Transverse colon (tissue), 4 donors: ENCODE data around the gene RPS2. TPM values are rescaled to one million over a fixed set of nuclear protein-coding genes. Genes with fewer than 3 reads are reported as not detected.

Source experiments
- DNase-seq: peaks from one replicate; pipeline ENCODE4 v3.0.0-alpha.2; 2019
- H3K27ac ChIP-seq, 4 donors: fragments of 200-600 bp; sonication (generic); 2 replicates each; pipeline ENCODE4 v1.5.1; 2016 to 2018; ENCODE audit warnings: inconsistent platforms in 4 of 4
- H3K27me3 ChIP-seq: fragments of 200-600 bp; sonication (generic); 2 replicates; pipeline ENCODE4 v1.5.1; 2017; ENCODE audit warnings: inconsistent platforms
- H3K36me3 ChIP-seq, 4 donors: fragments of 200-600 bp; sonication (generic); 2 replicates each; pipeline ENCODE4 v1.5.1; 2017 to 2019; ENCODE audit warnings: inconsistent platforms in 4 of 4
- H3K4me1 ChIP-seq, 4 donors: fragments of 200-600 bp; sonication (generic); 2 replicates each; pipeline ENCODE4 v1.5.1; 2017 to 2020; ENCODE audit warnings: inconsistent platforms in 4 of 4
- H3K4me3 ChIP-seq, 4 donors: fragments of 200-600 bp; sonication (generic); 1 replicate in 1 of 4; 2 replicates in 3 of 4; pipeline versions ENCODE4 v1.5.1 to v1.6.1; 2017 to 2019; ENCODE audit warnings: inconsistent platforms in 4 of 4
- H3K9me3 ChIP-seq, 2 donors: fragments of 200-600 bp; sonication (generic); 2 replicates each; pipeline ENCODE4 v1.5.1; 2017 to 2019; ENCODE audit warnings: inconsistent platforms in 2 of 2
- EP300 ChIP-seq: sonication (generic); formaldehyde crosslinking; IDR thresholded peaks from one replicate; pipeline ENCODE4 v1.6.1; 2017; ENCODE audit warnings: antibody characterized with exemption, low read depth
- POLR2A ChIP-seq: fragments of 450-650 bp; IDR thresholded peaks from one replicate; pipeline ENCODE4 v1.6.1; 2016; ENCODE audit warnings: antibody characterized with exemption, mild to moderate bottlenecking, moderate library complexity
- POLR2AphosphoS5 ChIP-seq, 3 donors: sonication (generic); formaldehyde crosslinking; IDR thresholded peaks; one replicate each; pipeline ENCODE4 v1.6.1; 2016; ENCODE audit warnings: antibody characterized with exemption in 3 of 3
- WGBS, 2 donors: methylation state at CpG; one replicate each; pipeline ENCODE4 v1.1.5; 2018; ENCODE audit warnings: low coverage in 1 of 2; 5-methylcytosine and 5-hydroxymethylcytosine counted together
- in situ Hi-C, 4 donors: fragments of 200-750 bp; cut with MboI; loops; one replicate each; pipeline versions ENCODE4 v1.15.0 to v1.15.1; 2017; ENCODE audit warnings: low sequenced_read_pairs in 3 of 4, low pct_ligation_motif_present in 1 of 4, low pct_unique_long_range_greater_than_20kb in 1 of 4
- intact Hi-C: fragments of 100-400 bp; cut with DNase I; formaldehyde crosslinking; loops from one replicate; pipeline ENCODE4 v1.15.1; 2023; ENCODE audit warnings: low total_unique reads
- total RNA-seq, 4 donors: library from RNA; depleted of rRNA; stranded (reverse); fragments of >200 nt; gene quantifications; one replicate each; pipeline ENCODE4 v1.1.0, GENCODE V29; 2016
- TF ChIP-seq, protein P1 (sequence below), 5 experiments: fragments of 200-600 bp in 3 of 5; fragments of 450-650 bp in 2 of 5; sonication (generic) in 3 of 5; IDR thresholded peaks; 1 replicate in 2 of 5; 2 replicates in 3 of 5; pipeline ENCODE4 v1.5.1; 2016 to 2017; ENCODE audit warnings: antibody characterized with exemption in 5 of 5, inconsistent platforms in 3 of 5, mild to moderate bottlenecking in 2 of 5, moderate library complexity in 1 of 5

The RPS2 gene
- total RNA-seq, 4 donors from 2014 or later, result 896 to 2,085 (median 1,613) TPM

DNA sequence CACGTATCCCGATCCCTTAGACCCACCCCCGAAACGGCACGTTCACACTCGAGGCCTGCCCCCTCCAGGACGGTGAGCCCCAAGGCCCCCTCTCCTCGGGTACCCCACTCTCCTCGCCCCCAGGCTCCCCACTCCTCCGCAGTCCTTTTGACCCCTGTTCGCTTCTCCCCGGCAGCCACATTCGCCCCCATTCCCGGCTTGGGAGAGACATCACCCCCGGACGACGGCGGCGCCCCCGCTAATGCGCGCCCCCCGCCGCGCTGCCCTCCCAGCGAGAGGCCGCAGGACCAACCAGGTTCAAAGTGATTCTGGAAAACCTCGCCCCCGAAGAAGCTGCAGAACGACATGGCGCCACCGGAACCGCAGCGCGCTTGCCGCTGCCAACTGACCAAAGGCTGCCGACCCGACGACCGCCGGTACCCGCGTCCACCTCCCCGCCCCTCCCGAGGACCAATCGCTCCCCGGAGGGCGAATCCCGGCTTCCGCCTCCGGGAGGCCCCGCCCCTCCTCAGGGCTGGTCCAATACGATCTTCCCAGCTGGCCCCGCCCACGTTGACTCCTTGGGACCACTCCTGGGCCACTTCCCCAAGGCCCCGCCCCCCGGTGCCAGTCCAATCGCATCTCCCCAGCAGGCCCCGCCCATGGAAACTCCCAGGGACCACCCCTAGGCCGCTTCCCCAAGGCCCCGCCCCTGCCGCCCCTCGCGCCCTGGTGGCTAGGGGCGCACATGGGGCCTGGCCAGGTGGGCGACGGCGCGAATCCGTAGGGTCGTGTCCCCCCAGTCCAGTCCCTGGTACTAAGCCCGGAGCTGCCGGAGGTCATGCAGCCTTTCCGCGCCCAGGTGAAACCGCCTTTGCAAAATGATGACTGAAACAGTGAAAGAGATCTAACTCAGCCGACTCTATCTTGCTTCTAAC is 21.6 kb downstream of the RPS2 start, which contains the start of gene MSRB1:
TSS of gene MSRB1 (minus strand) at position 390 of the 917 bp plus-strand sequence. CDS start at position 347, 43 bp downstream.
- Histone ChIP-seq H3K27ac (peak within 1 kb of the TSS; percentile 86 to 90 (median 88)), H3K27me3 (no peaks in the 10 kb centered on the region), H3K4me1 (peaks cover 15 to 43% (median 35%) of the 10 kb centered on the region in 4 donors), H3K4me3 (peak within 1 kb of the TSS; percentile 58 to 93 (median 88)), H3K9me3 (no peaks in the 10 kb centered on the region), H3K36me3 (peaks cover 0 to 12% (median 4%) of the 10 kb centered on the region in 4 donors)
- in situ Hi-C loops (no loop called here), intact Hi-C loops (no loop called here)
- 1 to 20% methylated on average over 1 to 59 of the region's 77 CpGs for WGBS, 2 donors
- peak; percentile 100 for DNase-seq
- TF ChIP-seq POLR2A (peak; percentile 95), POLR2AphosphoS5 (IDR thresholded peaks at IDR 0.05) (peak; percentile 98), EP300 (no peak)
- TF ChIP-seq, protein P1, sequence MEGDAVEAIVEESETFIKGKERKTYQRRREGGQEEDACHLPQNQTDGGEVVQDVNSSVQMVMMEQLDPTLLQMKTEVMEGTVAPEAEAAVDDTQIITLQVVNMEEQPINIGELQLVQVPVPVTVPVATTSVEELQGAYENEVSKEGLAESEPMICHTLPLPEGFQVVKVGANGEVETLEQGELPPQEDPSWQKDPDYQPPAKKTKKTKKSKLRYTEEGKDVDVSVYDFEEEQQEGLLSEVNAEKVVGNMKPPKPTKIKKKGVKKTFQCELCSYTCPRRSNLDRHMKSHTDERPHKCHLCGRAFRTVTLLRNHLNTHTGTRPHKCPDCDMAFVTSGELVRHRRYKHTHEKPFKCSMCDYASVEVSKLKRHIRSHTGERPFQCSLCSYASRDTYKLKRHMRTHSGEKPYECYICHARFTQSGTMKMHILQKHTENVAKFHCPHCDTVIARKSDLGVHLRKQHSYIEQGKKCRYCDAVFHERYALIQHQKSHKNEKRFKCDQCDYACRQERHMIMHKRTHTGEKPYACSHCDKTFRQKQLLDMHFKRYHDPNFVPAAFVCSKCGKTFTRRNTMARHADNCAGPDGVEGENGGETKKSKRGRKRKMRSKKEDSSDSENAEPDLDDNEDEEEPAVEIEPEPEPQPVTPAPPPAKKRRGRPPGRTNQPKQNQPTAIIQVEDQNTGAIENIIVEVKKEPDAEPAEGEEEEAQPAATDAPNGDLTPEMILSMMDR (IDR thresholded peaks at IDR 0.05), result no peak

DNA sequence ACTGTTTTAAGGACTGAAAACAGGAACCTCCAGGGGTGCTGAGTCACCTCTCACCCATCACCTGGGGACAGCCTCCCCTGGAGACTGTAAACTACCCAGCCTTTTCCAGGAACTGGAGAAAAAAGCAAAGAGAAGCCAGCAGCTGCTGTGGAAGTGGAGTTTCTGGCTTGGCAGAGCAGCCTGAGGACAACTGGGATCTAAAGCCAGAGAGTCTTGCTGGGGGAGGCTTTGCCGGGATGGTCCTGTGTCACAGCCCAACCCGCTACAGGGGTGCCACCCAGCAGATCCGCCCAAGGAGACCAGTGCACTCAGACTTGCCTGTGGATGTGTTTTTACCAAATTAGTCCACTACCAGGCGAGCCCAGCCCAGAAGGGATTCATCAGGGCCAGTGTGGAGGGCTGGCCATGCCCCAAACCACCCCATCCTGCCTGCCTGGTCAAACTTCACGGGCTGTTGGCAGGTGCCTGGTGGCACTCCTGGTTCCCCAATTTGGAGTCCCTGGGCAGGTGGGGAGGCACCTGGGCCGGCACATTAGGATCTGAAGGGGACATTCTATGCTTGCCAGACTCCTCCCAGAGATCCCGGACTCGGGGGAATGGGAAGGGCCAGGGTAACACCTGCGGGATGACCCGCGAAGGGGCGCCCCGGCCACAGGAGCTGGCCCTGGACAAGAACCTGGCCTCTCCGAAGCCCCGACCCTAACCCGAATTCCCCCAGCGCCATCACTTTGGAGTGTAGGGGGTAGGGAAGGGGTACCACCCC is 22.4 kb downstream of the RPS2 start:
- DNase-seq, result no peak
- 12% methylated on average over 16 of the region's 17 CpGs; no CpG with 5 or more reads in 1 of the 2 donors for WGBS, 2 donors
- Histone ChIP-seq H3K9me3 (no peaks in the 10 kb centered on the region), H3K27me3 (no peaks in the 10 kb centered on the region), H3K36me3 (peaks cover 0 to 17% (median 4%) of the 10 kb centered on the region in 4 donors), H3K4me1 (peaks cover 15 to 43% (median 35%) of the 10 kb centered on the region in 4 donors), H3K4me3 (peak overlapping the region; percentile 58 to 93 (median 88)), H3K27ac (peak overlapping the region; percentile 86 to 90 (median 88))
- in situ Hi-C loops, result no loop called here
- TF ChIP-seq POLR2AphosphoS5 (IDR thresholded peaks at IDR 0.05) (no peak), POLR2A (no peak), EP300 (no peak)
- TF ChIP-seq, protein P1 (IDR thresholded peaks at IDR 0.05), result no peak
- intact Hi-C loops, result no loop called here

DNA sequence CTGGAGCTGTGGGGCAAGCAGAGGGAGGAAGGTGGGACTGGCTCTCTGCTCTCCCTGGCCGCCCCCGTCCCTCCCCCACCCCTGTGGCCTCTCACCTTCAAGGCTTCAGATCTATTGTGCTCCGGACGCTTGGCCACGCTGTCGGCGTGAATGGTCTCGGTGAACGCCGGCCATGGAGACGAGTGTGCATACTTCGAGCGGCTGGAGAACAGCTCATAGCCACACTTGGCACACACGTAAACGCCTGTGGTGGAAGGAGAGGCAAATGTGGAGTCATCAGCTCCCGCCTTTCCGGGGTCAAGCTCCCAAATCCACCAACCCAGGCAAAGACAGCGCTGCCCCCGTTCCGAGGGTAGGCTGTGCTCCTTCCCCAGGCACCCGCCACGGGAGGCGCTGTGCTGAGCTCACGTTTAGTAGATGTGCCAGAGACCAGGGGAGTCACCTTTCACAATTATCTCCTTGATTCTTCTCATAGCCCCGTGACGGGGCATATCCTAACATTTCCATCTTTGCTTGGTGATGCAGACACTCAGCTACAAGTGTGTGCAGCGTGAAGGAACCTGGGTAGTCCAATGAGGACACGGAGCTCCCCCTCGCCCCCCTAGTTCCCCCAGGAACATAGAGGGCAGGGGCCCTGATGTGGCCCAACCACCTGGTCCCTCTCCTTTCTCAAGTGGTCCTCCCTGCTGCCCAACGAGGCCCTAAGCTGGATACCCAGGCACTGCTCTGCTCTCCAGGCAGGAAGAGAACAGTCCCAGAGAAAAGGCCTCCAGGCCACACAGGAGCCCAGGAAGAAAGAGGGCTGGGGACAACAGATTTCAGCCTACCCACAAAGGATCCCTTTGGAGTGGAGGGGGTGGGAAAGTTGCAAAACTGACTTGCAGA is 23.2 kb downstream of the RPS2 start:
- Histone ChIP-seq H3K4me3 (peak overlapping the region in 2 of 4 donors; percentile 87 to 89), H3K9me3 (no peaks in the 10 kb centered on the region), H3K27ac (peak overlapping the region; percentile 86 to 90 (median 88)), H3K36me3 (peaks cover 0 to 17% (median 4%) of the 10 kb centered on the region in 4 donors), H3K27me3 (no peaks in the 10 kb centered on the region), H3K4me1 (peaks cover 15 to 43% (median 35%) of the 10 kb centered on the region in 4 donors)
- WGBS, 2 donors, result 40 to 83% methylated on average over 1 to 28 of the region's 30 CpGs
- TF ChIP-seq EP300 (no peak), POLR2A (no peak), POLR2AphosphoS5 (IDR thresholded peaks at IDR 0.05) (no peak)
- TF ChIP-seq, protein P1 (IDR thresholded peaks at IDR 0.05), result no peak
- in situ Hi-C loops (no loop called here), intact Hi-C loops (no loop called here)
- no peak for DNase-seq
